ENCODE data around the gene ZNF692. TPM values are rescaled to one million over a fixed set of nuclear protein-coding genes. Genes with fewer than 3 reads are reported as not detected.
A peak's percentile ranks its signal among the peaks of the same experiment; 100 is the strongest.

The ZNF692 gene
- total RNA-seq, 1 donor from 2014 or later = 5.7 TPM

DNA sequence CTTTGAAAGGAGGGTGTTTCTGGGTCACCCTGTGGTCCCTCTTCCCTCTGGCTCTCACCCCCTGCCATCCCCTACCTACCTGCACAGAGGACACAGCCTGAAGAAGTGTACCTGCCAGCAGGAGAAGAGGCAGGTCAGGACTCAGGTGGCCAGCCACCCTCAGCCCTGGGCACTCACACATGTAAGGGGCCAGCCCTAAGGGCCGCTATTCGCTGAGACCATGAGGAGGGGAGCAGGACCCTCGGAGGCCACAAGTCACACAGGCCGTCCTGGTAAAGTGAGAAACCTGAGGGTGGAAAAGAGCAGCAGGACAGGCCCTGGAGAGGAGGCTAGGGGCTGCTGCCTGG, 1.2 kb downstream of the ZNF692 start:
- H3K9ac ChIP-seq (ENCODE audit: low read depth in 1 of 3, low read length in 3 of 3) = peak overlapping the region; percentile 76 to 95 (median 92)
- H3K36me3 ChIP-seq (ENCODE audit: control insufficient read depth in 3 of 3, insufficient read depth in 3 of 3, low read length in 3 of 3) = peaks cover 4 to 14% (median 11%) of the 10 kb centered on the region in 3 donors
- no peaks in the 10 kb centered on the region for H3K9me3 ChIP-seq (ENCODE audit: control insufficient read depth in 3 of 3, low read length in 3 of 3)
- H3K4me1 ChIP-seq (ENCODE audit: control insufficient read depth in 3 of 3, insufficient read depth in 3 of 3, low read length in 3 of 3) = peaks cover 22 to 31% (median 30%) of the 10 kb centered on the region in 3 donors
- no peaks in the 10 kb centered on the region for H3K27me3 ChIP-seq (ENCODE audit: control insufficient read depth in 3 of 3, insufficient read depth in 3 of 3, low read length in 3 of 3)
- H3K27ac ChIP-seq (ENCODE audit: low read depth, low read length) = no peak overlapping the region
- H3K4me3 ChIP-seq (ENCODE audit: low read length in 3 of 3) = peak overlapping the region; percentile 84 to 86 (median 85)

DNA sequence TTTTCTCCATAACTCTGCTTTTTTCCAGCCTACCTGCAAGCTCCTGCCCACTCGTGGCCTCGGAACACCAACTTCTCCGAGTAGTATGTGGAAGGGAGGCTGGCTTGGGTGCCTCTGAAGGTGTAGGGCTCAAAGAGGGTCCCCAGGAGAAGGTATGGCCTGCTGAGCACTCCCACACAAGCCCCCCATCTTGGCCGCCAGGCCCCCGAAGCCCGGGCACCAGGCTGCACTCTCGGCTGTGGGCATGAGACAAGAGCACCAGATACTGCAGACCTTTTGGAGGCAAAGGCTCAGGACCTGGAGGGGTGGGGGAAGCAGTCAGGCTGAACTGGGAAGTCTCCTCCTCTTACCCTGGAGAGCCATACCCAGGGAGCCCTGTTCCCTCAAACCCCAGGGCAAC, 1.7 kb downstream of the ZNF692 start:
- H3K4me1 ChIP-seq (ENCODE audit: control insufficient read depth in 3 of 3, insufficient read depth in 3 of 3, low read length in 3 of 3) = peaks cover 19 to 29% (median 27%) of the 10 kb centered on the region in 3 donors

DNA sequence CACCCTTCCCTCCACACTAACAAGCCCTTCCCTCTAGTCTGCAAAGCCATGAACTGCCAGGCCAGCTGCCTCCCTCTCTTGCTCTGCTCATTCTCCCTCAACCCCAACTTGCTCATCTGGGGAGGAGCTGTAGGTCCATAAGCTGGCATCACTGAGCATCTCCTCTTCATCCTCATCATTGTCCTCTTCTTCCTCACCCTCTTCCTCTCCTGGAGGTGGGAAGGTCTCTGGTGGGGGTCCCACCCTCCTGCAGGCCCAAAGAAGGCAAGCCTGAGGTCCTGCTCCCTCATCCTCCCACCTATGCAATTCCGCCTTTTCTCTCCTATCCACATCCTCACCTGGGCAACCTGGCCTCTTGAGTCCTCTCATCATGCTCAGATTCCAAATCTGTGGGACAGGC, 2.7 kb downstream of the ZNF692 start:
- H3K4me3 ChIP-seq (ENCODE audit: low read length in 3 of 3) = no peak overlapping the region
- no peaks in the 10 kb centered on the region for H3K9me3 ChIP-seq (ENCODE audit: control insufficient read depth in 3 of 3, low read length in 3 of 3)
- H3K4me1 ChIP-seq (ENCODE audit: control insufficient read depth in 3 of 3, insufficient read depth in 3 of 3, low read length in 3 of 3) = peaks cover 19 to 29% (median 27%) of the 10 kb centered on the region in 3 donors
- H3K27ac ChIP-seq (ENCODE audit: low read depth, low read length) = no peak overlapping the region
- peaks cover 4 to 20% (median 13%) of the 10 kb centered on the region in 3 donors for H3K36me3 ChIP-seq (ENCODE audit: control insufficient read depth in 3 of 3, insufficient read depth in 3 of 3, low read length in 3 of 3)
- peak overlapping the region in 1 of 3 donors; percentile 25 for H3K9ac ChIP-seq (ENCODE audit: low read depth in 1 of 3, low read length in 3 of 3)
- H3K27me3 ChIP-seq (ENCODE audit: control insufficient read depth in 3 of 3, insufficient read depth in 3 of 3, low read length in 3 of 3) = no peaks in the 10 kb centered on the region

More for the DNA sequence above, 1.7 kb downstream of the ZNF692 start:
- Histone ChIP-seq H3K36me3 (ENCODE audit: control insufficient read depth in 3 of 3, insufficient read depth in 3 of 3, low read length in 3 of 3) (peaks cover 4 to 14% (median 13%) of the 10 kb centered on the region in 3 donors), H3K9me3 (ENCODE audit: control insufficient read depth in 3 of 3, low read length in 3 of 3) (no peaks in the 10 kb centered on the region), H3K27me3 (ENCODE audit: control insufficient read depth in 3 of 3, insufficient read depth in 3 of 3, low read length in 3 of 3) (no peaks in the 10 kb centered on the region), H3K4me3 (ENCODE audit: low read length in 3 of 3) (no peak overlapping the region), H3K9ac (ENCODE audit: low read depth in 1 of 3, low read length in 3 of 3) (peak overlapping the region in 1 of 3 donors; percentile 40), H3K27ac (ENCODE audit: low read depth, low read length) (no peak overlapping the region)

DNA sequence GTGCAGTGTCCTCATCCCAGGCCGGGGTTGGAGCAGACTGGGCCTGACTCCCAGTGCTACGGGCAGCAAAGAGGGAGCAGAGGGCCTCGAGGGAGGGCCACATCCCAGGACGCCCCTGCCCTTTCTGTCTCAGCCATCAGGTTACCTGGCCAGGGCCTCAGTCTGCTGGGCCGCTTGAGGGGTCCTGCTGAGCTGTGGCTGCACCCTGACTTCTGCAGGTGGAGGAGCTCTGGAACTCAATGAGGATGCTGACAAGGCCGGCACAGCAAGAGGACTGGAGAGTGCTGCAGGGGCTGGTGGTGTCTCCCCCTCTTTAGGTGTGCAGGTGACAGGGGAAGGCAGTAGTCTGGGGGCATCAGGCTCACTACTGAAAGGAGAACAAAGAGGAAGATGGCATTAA, 3.3 kb downstream of the ZNF692 start:
- peaks cover 4 to 24% (median 13%) of the 10 kb centered on the region in 3 donors for H3K36me3 ChIP-seq (ENCODE audit: control insufficient read depth in 3 of 3, insufficient read depth in 3 of 3, low read length in 3 of 3)
- peak overlapping the region in 1 of 3 donors; percentile 8 for H3K9ac ChIP-seq (ENCODE audit: low read depth in 1 of 3, low read length in 3 of 3)
- H3K4me3 ChIP-seq (ENCODE audit: low read length in 3 of 3) = no peak overlapping the region
- H3K9me3 ChIP-seq (ENCODE audit: control insufficient read depth in 3 of 3, low read length in 3 of 3) = no peaks in the 10 kb centered on the region
- H3K4me1 ChIP-seq (ENCODE audit: control insufficient read depth in 3 of 3, insufficient read depth in 3 of 3, low read length in 3 of 3) = peaks cover 19 to 29% (median 27%) of the 10 kb centered on the region in 3 donors
- H3K27ac ChIP-seq (ENCODE audit: low read depth, low read length) = no peak overlapping the region
- H3K27me3 ChIP-seq (ENCODE audit: control insufficient read depth in 3 of 3, insufficient read depth in 3 of 3, low read length in 3 of 3) = no peaks in the 10 kb centered on the region

DNA sequence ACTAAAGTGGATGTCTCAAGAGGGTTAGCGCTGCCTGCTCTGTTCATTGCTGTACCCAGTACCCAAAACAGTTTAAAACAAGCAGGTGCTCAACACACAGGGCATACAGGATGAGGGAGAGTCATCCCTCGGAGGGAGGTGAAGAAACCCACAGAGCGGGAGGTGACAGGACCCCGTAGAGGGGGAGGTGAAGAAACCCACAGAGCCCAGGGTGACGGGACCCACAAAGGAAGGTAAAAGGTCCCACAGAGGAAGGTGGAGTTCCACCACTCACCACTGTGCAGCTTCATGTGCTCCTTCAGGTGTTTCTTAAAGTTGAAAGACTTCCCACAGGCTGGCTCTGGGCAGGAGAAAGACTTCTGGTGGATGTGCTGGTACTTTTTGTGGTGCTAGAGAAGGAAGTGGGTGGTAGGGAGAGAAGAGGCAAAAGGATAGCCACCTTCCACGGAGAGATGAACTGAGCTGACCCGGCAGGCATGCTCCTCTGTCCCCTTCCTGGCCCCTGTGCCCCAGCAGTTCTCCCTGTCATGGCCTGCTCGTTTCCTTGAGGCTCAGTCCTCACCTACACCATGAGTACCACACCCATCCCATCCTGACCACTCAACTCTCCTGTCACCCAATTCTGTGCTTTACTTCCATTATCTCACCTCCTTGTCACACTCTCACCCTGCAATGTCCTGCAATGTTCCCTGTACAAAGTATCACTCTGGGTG, 5.1 kb downstream of the ZNF692 start:
- Histone ChIP-seq H3K27ac (ENCODE audit: low read depth, low read length) (no peak overlapping the region), H3K9ac (ENCODE audit: low read depth in 1 of 3, low read length in 3 of 3) (no peak overlapping the region), H3K4me3 (ENCODE audit: low read length in 3 of 3) (no peak overlapping the region), H3K4me1 (ENCODE audit: control insufficient read depth in 3 of 3, insufficient read depth in 3 of 3, low read length in 3 of 3) (peaks cover 11 to 19% (median 18%) of the 10 kb centered on the region in 3 donors), H3K9me3 (ENCODE audit: control insufficient read depth in 3 of 3, low read length in 3 of 3) (no peaks in the 10 kb centered on the region), H3K36me3 (ENCODE audit: control insufficient read depth in 3 of 3, insufficient read depth in 3 of 3, low read length in 3 of 3) (peaks cover 21 to 42% (median 29%) of the 10 kb centered on the region in 3 donors), H3K27me3 (ENCODE audit: control insufficient read depth in 3 of 3, insufficient read depth in 3 of 3, low read length in 3 of 3) (no peaks in the 10 kb centered on the region)

DNA sequence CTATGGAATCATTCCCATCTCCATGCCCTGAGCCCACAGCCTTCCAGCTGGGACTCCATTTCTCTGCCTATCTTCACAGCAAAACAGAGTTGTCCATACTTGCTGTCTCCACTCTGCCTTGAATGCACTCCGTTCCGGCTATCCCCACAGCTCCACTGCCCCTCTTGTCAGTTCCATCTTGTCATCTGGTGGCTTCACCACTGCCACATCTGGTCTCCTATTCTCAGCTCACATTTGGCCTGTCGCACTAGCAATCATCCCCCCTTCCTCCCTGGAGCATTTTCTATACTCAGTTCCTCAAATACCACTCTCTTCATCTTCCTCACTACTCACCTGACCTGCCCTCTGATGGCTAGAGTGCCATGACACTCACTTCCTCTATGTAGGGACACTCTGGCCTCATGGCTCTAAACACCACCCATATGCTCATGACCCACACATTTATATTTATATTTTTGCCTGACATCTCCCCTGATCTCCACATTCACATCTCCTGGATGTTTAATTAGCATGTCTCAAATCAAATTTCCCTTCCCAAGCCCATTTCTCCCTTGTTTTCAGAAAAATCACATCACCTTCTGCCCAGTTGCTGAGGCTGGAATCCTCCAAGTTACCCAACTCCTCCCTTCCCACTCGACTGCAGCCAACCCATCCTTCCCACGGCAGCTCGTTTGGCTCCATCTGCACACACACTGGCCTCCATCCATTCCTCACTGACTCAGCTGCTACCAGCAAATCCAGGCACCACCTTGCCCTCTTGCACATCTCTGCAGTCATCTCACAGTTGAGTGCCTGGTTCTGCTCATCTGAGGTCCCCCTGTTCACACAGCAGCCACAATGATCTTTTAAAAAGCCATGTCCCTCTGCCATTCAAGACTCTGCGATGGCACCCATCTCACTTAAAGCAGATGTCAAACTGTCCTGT, 6.1 kb downstream of the ZNF692 start:
- Histone ChIP-seq H3K27me3 (ENCODE audit: control insufficient read depth in 3 of 3, insufficient read depth in 3 of 3, low read length in 3 of 3) (no peaks in the 10 kb centered on the region), H3K36me3 (ENCODE audit: control insufficient read depth in 3 of 3, insufficient read depth in 3 of 3, low read length in 3 of 3) (peaks cover 31 to 52% (median 40%) of the 10 kb centered on the region in 3 donors), H3K9ac (ENCODE audit: low read depth in 1 of 3, low read length in 3 of 3) (peak overlapping the region in 1 of 3 donors; percentile 2), H3K9me3 (ENCODE audit: control insufficient read depth in 3 of 3, low read length in 3 of 3) (no peaks in the 10 kb centered on the region), H3K27ac (ENCODE audit: low read depth, low read length) (no peak overlapping the region), H3K4me3 (ENCODE audit: low read length in 3 of 3) (no peak overlapping the region), H3K4me1 (ENCODE audit: control insufficient read depth in 3 of 3, insufficient read depth in 3 of 3, low read length in 3 of 3) (peaks cover 3 to 10% (median 9%) of the 10 kb centered on the region in 3 donors)

DNA sequence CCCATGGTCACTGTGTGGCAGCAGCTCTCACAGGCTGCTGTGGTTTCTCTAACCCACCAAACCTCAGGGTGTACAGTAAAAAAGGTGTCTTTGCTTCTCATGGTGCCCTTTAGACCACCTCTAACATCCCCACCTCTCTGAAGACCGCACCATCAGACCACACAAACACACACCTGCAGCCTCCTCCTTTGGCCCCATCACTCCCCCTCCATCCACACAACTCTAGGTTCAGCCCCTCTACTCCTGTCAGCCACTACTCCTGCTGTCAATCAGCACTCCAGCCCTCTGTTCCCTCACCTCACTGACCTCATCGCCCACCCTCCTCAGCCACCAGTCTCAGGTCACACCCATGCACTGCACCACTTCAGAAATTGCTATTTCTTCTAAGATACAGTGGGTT, 7.5 kb downstream of the ZNF692 start:
- Histone ChIP-seq H3K27ac (ENCODE audit: low read depth, low read length) (no peak overlapping the region), H3K9ac (ENCODE audit: low read depth in 1 of 3, low read length in 3 of 3) (no peak overlapping the region), H3K36me3 (ENCODE audit: control insufficient read depth in 3 of 3, insufficient read depth in 3 of 3, low read length in 3 of 3) (peaks cover 44 to 66% (median 52%) of the 10 kb centered on the region in 3 donors), H3K4me1 (ENCODE audit: control insufficient read depth in 3 of 3, insufficient read depth in 3 of 3, low read length in 3 of 3) (peaks cover 0 to 5% (median 2%) of the 10 kb centered on the region in 3 donors), H3K4me3 (ENCODE audit: low read length in 3 of 3) (no peak overlapping the region), H3K27me3 (ENCODE audit: control insufficient read depth in 3 of 3, insufficient read depth in 3 of 3, low read length in 3 of 3) (no peaks in the 10 kb centered on the region), H3K9me3 (ENCODE audit: control insufficient read depth in 3 of 3, low read length in 3 of 3) (no peaks in the 10 kb centered on the region)

DNA sequence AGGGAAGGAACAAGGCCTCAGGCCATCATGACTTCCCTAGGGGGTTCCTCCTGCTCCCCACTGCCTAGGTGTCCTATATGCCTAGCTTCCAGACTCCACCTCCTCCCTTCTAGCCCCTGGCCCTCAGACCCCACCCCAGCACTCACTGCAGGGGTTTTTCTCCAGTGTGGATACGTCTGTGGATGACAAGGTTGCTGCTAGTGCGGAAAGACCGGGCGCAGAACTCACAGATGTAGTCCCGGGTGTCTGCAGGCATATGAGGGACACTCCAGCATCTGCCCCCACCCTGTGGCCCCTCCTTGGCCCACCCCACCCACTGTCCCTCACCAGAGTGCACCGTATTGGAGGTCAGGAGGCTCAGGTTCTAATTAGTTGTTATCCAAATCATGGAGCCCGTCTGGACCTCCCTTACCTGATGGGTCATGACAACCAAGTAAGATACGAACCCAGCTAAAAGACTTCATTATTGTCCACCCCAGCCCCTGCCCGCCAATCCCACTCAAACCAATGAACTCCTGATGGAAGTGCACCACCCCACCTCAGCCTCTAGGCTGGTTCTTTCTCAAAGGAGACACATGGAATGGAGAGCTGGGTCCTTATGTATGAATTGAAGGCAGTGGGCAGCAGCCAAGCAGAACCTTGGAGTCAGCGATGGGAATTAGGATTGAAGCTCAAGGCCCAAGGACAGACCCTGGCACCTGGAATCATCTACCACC, 8.2 kb downstream of the ZNF692 start:
- Histone ChIP-seq H3K9ac (ENCODE audit: low read depth in 1 of 3, low read length in 3 of 3) (no peak overlapping the region), H3K36me3 (ENCODE audit: control insufficient read depth in 3 of 3, insufficient read depth in 3 of 3, low read length in 3 of 3) (peaks cover 51 to 72% (median 58%) of the 10 kb centered on the region in 3 donors), H3K27ac (ENCODE audit: low read depth, low read length) (no peak overlapping the region), H3K27me3 (ENCODE audit: control insufficient read depth in 3 of 3, insufficient read depth in 3 of 3, low read length in 3 of 3) (no peaks in the 10 kb centered on the region), H3K4me1 (ENCODE audit: control insufficient read depth in 3 of 3, insufficient read depth in 3 of 3, low read length in 3 of 3) (peaks cover 0 to 5% (median 2%) of the 10 kb centered on the region in 3 donors), H3K9me3 (ENCODE audit: control insufficient read depth in 3 of 3, low read length in 3 of 3) (no peaks in the 10 kb centered on the region), H3K4me3 (ENCODE audit: low read length in 3 of 3) (no peak overlapping the region)

DNA sequence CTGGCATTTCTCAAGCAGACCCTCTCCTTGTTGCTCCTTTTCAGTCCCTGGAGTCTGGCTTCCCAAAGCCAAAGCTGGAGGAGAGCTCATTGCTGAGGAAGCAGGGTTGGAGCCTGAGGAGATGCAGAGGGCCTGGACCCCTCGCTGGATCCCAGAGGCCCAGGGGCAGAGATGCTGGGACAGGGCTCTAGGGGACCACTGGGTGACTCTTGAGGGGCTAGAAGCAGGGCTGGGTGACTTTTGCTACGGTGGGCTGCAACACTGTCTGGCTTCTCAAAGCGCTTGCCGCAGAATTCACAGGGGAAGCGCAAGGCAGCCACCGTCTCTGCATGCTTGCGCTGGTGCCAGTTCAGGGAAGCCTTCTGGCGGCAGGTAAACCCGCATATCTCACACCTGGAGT, 8.8 kb downstream of the ZNF692 start:
- H3K27ac ChIP-seq (ENCODE audit: low read depth, low read length) = no peak overlapping the region
- peaks cover 57 to 74% (median 64%) of the 10 kb centered on the region in 3 donors for H3K36me3 ChIP-seq (ENCODE audit: control insufficient read depth in 3 of 3, insufficient read depth in 3 of 3, low read length in 3 of 3)
- no peaks in the 10 kb centered on the region for H3K27me3 ChIP-seq (ENCODE audit: control insufficient read depth in 3 of 3, insufficient read depth in 3 of 3, low read length in 3 of 3)
- peaks cover 0 to 5% (median 2%) of the 10 kb centered on the region in 3 donors for H3K4me1 ChIP-seq (ENCODE audit: control insufficient read depth in 3 of 3, insufficient read depth in 3 of 3, low read length in 3 of 3)
- H3K4me3 ChIP-seq (ENCODE audit: low read length in 3 of 3) = no peak overlapping the region
- H3K9ac ChIP-seq (ENCODE audit: low read depth in 1 of 3, low read length in 3 of 3) = peak overlapping the region in 1 of 3 donors; percentile 40
- H3K9me3 ChIP-seq (ENCODE audit: control insufficient read depth in 3 of 3, low read length in 3 of 3) = no peaks in the 10 kb centered on the region
